Endometrial microvascular endothelial cells (primary cell): Measurements from ENCODE around the gene CITED1. TPM values are rescaled to one million over a fixed set of nuclear protein-coding genes. Genes with fewer than 3 reads are reported as not detected.

ENCODE experiments used
- in situ Hi-C: cut with HindIII; loops from 2 replicates; pipeline ENCODE4 v1.10.0; 2017; ENCODE audit warnings: low sequenced_read_pairs, low pct_unique_long_range_greater_than_20kb; ENCODE audit errors: inconsistent ontology term
- total RNA-seq: library from RNA; depleted of rRNA; stranded (reverse); fragments of >200 nt; gene quantifications from one replicate; pipeline ENCODE4 v1.2.3, GENCODE V29; 2015; ENCODE audit errors: inconsistent ontology term

The CITED1 gene
- total RNA-seq, 1 donor from 2014 or later: not detected

DNA sequence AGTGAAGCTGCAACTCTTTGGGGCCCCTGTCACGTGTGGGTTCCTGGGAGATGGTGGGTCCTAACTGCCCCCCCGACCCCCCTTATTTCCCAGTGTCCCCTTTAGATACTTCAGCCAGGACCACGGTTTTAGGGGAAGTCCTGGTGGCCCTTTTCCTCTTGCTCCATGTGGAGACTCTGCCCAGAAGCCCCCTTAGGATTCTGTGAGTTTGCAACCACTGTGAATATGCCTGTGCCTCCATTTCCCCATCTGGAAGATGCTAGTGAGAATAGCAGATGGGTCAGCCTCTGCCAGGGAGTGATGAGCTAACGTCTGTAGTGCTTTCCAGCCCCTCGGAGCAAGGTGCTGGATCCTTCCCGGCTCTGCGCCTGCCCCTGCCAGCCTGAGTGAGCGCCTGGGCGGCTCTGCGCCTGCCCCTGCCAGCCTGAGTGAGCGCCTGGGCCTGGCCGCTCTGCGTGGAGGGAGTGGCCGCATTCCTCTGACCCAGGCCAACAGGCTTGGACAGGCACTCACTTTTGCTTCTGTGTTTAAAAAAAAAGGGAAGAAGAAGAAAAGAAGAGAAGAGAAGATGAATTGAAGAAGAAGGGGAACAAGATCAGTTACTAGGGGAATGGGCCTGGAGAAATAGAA is 6.7 kb upstream of the CITED1 start:
- in situ Hi-C loops: no loop called here

DNA sequence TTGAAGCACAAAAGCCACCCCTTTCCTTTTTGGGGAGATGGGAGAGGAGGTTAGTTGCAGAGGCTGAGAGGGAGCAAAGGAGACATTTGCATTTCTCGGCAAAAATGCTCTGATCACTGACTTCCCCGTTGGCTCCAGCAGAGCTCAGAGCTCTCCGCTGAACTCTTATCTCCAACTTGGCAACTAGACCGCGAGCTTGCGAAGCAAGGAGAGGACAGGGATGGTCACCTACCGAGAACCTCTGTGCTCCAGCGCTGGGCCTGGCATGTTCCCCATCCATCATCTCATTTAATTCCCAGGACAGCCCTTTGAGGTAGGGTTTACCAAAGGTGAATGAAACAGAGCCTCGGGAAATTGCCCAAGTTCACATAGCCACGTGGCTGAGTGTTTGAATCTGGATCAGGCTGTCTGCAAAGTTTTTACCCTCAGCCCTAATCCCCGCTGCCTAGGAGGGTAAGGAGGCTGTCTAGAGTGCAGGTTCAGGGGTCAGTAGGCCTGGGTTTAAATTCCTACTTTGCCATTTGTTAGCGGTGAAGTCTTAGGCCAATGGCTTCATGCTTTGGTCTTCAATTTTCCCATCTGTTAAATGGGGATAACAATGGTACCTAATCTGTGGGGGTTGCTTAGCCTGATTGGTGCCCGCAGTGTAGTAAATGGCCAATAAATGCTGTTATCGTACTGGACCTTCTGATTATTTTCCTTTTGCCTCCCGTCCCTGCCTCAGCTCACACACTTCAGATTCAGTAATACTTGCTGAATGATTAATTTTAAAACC is 3.8 kb upstream of the CITED1 start:
- in situ Hi-C loops: no loop called here

DNA sequence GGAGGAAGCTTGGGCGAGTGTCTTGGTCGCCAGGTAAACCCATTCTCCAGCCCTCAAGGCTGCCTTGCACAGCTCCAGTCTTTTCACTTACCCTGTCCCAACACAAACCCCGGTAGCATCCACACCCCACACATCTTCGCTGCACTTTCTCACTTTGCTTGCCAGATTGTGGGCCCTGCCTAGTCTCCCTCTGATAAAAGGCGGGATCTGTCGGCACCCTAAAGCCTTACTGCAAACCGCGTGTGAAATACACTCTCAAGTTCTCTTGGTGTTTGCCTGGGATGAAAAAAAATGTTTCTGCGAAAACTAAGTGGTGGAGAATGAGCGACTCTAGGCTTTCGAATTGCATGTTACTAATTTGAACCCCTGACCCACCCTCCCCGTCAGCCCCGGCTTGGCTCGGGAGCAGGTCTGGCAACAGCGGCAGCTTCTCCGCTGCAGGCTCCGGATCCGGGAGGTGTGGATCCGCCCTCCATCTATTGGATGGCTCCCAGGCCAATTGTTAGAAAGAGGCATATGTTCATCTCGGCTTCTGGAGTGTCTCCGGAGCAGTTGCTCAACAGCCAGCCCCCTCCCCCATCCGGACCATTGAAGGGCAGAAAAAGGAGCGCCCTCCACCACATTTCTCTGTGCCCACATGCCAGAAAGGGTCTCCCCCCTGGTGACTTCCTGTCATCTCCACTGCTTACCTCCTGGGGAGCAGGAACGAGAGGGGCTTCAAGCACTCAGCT is 3.0 kb upstream of the CITED1 start:
- in situ Hi-C loops: no loop called here

DNA sequence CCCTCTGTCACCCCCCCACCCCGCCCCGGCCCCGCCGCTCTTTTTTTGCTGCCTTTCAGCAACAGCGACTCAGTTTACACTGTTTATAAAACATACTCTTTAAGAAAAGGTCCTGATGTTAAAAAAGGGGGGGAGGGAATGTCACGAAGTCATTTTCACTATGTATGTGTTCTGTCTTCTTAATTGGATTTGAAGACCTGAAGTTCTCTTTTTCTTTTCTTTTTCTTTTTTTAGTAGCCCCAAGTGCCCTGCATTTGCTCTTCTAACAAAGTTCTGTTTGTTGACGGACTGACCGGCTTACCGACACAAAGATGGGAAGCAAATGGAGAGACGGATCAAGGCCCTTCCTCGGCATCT is 2.5 kb upstream of the CITED1 start:
- in situ Hi-C loops: no loop called here

DNA sequence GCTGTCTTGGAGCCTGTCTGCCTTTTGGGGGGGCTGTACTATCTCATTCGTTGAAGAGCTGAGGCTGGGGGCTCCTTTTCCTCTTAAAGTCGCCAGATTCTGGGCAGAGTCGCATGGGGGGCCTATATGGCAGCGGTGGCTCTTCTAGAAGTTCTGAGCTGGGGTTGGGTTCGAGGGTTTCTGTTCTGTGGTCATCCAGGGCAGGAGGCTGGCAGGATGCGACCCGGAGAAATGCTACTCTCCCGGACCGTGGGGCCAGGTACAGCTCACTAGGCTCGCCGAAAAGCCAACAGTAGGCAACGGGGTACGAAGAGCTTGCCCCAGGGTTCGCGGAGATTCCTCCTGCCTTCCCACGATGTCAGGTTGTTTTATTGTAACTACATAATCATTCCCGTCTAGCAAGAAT is 1.9 kb upstream of the CITED1 start:
- in situ Hi-C loops: no loop called here

DNA sequence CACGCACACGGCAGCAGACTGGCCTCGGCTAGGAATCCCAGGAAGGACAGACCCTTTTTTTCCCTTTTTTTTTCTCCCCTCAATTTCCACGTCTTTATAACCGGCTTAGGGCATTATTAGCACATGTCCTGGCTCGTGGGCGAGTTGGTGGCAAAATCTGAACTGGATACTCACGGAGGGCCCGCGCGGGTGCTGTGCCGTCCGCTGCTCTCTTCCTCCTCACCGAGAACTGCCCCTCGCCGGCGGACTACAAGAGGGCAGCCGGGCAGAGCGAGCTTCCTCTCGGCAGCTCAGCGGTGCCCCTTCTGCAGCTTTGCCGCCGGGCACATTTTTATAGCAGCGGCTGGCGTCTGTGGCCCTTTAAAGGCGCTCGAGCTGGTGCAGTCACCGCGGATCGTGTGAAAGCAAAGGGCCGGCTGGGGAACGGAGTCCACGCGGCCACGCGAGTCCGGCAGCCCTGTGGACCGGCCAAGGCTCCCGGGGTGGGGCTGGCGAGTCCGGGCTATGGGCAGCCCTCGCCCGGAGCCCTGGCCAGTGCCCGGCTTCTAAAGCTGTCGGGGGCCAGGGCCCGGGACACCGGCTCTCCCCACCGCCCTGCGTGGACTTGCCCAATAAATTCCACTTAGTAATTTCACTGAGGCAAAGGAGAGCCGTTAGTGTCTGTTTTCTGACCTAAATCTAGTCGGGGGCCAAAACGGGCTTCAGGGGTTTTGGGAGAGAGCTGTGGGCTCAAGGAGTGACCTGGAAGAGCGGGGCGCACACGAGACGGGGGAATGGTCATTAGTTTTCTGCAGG is 1.3 kb upstream of the CITED1 start:
- in situ Hi-C loops: no loop called here

DNA sequence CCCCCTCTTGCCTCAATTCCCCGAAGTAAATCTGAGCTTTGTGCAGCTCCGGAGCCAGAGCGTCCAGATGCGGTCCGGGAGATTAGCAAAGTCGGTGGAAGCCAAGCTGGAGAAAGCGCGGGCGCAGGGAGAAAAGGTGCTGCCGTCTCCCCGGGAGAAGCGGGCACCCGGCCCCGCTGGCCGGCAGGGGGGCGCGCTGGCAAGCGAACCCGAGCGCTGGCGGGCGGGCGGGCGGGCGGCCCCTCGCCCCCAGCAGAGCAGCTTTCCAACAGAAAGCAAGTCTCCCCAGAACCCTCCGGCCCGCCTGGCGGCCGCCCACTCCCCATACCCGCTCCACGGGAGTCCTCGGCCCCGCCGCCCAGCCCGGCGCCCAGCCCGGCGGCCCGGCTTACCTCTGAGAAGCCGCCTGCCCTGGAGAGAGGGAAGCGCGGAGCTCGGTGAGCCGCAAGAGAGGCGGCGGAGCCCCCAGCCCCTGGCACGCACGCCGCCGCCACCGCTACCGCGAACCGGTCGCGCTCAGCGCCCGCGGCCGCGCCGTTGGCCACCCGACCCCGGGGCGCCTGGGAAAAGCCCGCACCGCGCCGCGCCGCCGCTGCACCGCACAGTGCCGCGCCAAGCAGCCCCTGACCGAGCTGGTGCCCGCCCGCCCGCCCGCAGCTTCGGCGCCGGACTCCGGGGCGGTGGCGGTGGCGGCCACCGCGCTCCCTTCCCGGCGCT is 529 bp upstream of the CITED1 start:
- in situ Hi-C loops: no loop called here

DNA sequence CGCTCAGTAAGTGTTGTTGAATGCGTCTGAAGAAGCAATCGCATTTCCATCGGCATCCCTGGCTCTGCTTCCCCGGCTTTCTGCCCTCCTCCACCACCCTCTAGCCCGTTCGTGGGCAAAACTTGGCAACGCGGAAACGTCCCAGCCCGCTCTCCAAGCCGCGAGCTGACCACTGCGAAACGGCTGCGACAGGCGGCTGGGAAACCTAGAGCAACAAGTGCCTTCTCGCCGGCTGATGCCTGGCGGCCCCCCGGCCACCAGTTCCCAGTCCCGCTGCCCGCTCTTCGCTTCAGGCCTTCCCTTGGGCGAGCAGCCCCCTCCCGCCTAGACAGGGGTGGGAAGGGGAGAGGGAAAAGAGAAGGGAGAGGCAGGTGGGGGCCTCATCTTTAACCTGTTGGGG is 837 bp downstream of the CITED1 start:
- in situ Hi-C loops: no loop called here

DNA sequence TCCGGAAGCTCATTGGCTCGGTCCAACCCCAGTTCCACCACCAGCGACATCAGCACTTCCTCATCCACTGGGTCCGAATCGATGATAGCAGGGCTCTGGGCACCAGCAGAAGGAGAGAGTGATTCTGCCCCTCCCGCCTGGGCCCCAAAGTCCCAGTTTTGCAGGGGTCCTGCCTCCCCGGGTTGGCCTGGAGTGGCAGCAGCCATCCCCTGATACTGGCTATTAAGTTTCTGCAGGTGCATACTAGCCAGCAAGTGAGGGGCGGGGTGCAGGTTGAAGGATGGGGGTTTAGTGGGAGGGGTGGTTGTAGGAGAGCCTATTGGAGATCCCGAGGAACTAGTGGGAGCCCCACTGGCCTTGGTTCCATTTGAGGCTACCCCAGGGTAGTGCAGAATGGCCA is 3.9 kb downstream of the CITED1 start:
- in situ Hi-C loops: no loop called here

DNA sequence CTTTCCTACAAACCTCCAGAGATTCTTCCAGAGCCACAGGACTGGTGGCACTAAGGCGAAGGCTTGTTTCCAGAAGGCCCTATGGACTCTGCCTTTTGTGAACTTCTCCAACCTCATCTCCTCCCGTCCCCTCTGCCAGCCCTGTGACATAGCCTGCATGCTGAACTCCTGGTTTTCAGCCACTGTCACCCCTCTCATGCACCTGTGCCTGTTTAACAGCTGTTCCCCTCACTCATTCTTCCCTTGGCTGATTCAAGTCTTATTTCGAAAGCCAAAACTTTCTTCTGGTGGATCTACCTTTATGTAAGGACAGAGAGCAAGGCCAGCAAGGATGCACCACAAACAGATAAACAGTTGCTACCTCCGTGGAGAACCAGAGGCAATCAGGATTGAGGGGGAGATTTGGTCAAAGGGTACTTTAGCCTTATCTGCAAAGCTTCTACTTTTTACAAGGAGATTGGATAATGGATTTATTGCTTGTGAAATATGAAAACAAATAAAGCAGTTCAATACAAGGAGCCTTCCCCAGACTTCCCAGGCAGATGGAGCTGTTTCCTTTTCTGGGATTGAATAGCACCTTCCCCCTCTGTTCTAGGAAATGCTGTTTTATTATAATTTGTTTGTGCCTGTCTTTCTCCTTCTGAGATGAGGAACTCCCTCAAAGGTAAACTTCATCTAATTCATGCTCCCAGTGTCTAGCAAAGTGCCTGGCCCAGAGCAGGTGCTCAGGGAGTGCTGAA is 5.7 kb downstream of the CITED1 start:
- in situ Hi-C loops: no loop called here

DNA sequence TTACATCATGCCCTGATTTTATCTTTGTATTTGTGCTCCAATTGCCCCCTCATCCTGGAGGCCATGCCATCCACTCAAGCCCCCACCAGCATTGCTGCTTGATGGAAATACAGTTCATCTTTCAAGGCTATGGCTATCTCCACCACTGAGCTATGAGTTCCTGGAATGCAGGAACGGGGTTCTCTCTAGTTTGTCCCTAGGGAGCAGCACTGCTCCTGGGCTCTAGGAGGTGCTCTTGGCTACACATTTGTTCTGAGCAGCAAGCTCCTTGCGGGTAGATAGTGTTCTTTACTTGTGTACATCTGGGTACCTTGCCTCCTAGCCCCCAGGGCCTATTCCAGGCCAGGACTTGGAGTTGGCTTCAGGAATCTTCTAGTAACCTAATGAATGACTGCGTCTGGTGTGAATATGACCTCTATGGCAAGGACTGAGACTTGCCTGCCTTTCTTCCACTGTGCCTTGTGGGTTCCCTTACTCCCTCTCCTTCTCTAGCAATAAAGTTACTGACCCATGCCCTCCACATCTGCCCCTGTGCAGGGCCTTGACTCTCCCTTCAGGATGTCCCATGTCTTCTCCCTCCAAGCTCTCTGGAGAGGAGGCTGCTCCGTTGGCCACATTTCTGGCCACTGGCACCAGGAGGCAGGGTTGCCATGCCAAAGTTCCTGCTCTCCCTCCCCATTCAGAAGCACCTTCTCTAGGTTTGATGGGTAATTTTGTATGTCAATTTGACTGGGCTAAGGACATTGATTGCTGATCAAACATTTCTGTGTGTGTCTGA is 7.6 kb downstream of the CITED1 start:
- in situ Hi-C loops: no loop called here

DNA sequence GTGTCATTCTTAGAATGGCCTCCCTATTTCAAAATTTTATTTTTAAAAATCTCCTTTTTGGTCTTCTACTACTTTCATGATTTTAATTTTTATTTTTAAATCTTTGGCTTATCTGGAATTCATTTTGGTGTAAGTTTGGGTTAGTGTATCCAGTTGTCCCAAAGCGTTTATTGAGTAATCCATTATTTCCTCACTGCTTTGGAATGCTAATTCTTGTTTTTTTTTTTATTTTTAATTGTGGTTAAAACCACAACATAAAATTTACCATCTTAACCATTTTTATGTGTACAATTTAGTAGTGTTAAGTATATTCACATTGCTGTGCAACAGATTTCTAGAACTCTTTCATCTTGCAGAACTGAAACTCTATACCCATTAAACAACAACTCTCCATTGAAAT is 8.7 kb downstream of the CITED1 start:
- in situ Hi-C loops: no loop called here

DNA sequence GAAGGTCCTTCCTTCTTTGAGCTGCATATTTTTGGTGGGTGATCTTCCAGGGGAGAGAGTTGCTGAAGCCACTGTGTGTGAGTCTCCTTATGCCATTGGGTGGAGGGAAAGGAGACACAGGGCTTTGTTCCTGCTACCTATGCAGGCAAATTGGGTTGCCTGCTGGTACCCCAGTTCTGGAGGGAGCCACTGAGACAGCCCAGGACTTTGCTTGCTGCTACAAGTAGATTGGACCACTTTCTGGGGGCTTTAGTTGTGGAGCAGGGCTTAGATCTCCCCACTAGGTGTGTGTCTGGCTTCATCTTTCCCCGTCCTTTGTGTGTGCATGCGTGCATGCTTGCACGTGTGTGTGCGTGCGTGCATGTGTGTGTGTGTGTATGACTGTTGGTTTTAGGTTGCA is 10.0 kb downstream of the CITED1 start:
- in situ Hi-C loops: no loop called here

DNA sequence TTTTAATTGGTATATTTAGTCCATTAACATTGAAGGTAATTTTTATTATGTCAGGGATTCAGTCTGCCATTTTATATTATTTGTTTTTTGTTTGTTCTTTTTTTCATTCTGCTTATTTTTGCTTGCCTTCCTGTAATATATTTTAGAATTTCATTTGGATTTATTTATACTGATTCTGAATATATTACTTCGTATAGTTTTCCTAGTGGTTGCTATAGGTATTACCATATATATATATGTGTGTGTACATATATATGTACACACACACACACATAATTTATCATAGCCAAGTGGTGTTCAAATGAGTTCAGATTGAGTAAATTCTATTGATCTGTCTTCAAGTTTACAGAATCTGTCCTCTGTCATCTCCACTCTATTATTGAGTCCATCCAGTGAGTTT is 11.2 kb downstream of the CITED1 start:
- in situ Hi-C loops: no loop called here

DNA sequence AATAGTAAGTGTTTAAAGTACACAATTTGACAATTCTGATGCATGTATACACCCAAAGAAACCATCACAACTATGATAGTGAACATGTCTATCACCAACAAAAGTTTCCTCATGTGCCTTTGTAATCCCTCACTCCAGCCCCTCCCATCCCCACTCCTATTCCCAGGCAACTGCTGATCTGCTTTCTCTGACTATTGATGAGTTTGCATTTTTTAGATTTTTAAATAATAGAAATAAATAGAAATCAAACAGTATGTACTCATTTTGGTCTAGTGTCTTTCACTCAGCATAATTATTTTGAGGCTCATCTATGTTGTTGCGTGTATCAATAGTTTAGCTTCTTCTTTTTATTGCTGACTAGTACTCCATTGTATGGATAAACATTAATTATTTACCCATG is 23.4 kb downstream of the CITED1 start:
- in situ Hi-C loops: no loop called here

DNA sequence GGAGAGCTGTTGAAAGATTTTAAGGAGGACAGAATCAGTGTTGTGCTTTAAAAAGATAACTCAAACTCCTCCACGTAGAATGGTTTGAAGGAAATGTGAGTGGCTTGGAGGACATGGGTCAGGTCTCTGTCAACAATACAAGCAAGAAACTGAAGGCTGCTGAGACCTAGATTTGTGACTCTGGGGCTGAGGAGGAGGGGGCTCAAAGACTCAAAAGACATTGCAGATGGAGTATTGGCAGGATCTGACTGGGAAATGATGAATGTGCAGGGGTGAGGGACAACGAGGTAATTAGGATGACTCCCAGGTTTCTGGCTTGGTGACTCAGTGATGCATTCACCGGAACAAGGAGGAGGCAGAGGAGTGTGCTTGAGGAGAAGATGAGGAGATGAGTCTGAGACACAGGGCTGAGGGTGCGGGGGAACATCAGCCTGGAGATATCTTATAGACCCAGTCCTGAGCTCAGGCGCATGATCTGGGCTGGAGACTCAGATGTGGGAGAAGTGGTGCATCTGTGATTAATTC is 25.3 kb downstream of the CITED1 start:
- in situ Hi-C loops: no loop called here

DNA sequence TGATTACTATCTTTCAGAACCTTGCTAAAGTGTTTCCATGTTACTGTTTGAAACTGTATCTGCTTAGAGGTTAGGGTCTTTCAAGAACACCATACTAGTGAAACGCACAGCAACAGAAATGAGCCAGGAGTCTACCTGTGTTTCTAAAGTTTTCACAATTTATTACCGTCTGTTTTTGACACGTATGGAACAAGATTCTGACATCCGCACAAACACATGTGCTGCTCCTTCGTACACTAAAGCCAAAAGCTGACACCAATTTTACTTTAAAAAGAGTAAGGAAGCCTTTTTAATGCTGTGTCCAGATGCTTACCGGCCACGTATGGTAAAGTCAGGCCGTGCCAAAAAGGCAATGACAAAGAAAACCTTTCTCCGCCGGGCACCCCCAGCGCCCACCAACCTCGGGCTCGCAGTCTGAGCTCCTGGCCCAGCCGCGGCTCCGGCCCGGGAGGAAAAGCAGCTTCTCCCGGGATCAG is 29.2 kb downstream of the CITED1 start:
- in situ Hi-C loops: no loop called here
